PC-9 (cell line): ENCODE measurements around the gene RNASET2. TPM values are rescaled to one million over a fixed set of nuclear protein-coding genes. Genes with fewer than 3 reads are reported as not detected.

Source experiments
- BruUV-seq: library from RNA; stranded (reverse); fragments of 400-500 nt; replicated peaks from 2 replicates; lab custom pipeline; 2021; lab: Mats Ljungman, UMichigan
- CTCF ChIA-PET: fragments of 300-600 bp; sonication (Branson Sonifier 250); formaldehyde crosslinking; loops from one replicate; lab custom pipeline; 2022; ENCODE audit warnings: antibody characterized with exemption; lab: Charles Lee
- POLR2A ChIA-PET: fragments of 300-600 bp; sonication (Branson Sonifier 250); formaldehyde crosslinking; loops from one replicate; lab custom pipeline; 2022; ENCODE audit warnings: antibody characterized with exemption; ENCODE audit not compliant: unreplicated experiment; lab: Charles Lee
- DNase-seq, 2 experiments: peaks; one replicate each; pipeline versions ENCODE4 v3.0.0 to v3.0.0-alpha.2; 2015 to 2022; ENCODE audit warnings: mixed read lengths in 1 of 2
- H2AFZ ChIP-seq: fragments of 200-600 bp; sonication (generic); 2 replicates; pipeline ENCODE4 v1.8.1; 2017; ENCODE audit warnings: antibody characterized with exemption
- H3F3A ChIP-seq: fragments of 200-600 bp; sonication (generic); 2 replicates; pipeline ENCODE4 v1.8.1; 2017; ENCODE audit warnings: antibody characterized with exemption, mild to moderate bottlenecking, low read depth; ENCODE audit not compliant: insufficient read depth
- H3K27ac ChIP-seq: fragments of 200-600 bp; sonication (generic); 2 replicates; pipeline ENCODE4 v1.6.1; 2016; ENCODE audit warnings: mixed run types
- H3K27me3 ChIP-seq: fragments of 200-600 bp; sonication (generic); 2 replicates; pipeline ENCODE4 v1.6.1; 2016; ENCODE audit warnings: low read depth, mixed run types; ENCODE audit not compliant: insufficient read depth
- H3K36me3 ChIP-seq: fragments of 200-600 bp; sonication (generic); 2 replicates; pipeline ENCODE4 v1.6.1; 2016; ENCODE audit warnings: low read depth, mixed run types
- H3K4me1 ChIP-seq: fragments of 200-600 bp; sonication (generic); replicated peaks from 2 replicates; pipeline ENCODE4 v1.6.1; 2016; ENCODE audit warnings: mixed run types; ENCODE audit not compliant: insufficient read depth
- H3K4me2 ChIP-seq: fragments of 200-600 bp; sonication (generic); 2 replicates; pipeline ENCODE4 v1.6.1; 2017; ENCODE audit warnings: mixed run types
- H3K4me3 ChIP-seq: fragments of 200-600 bp; sonication (generic); 2 replicates; pipeline ENCODE4 v1.6.1; 2016; ENCODE audit warnings: mixed run types
- H3K79me2 ChIP-seq: fragments of 200-600 bp; sonication (generic); 2 replicates; pipeline ENCODE4 v1.6.1; 2017; ENCODE audit warnings: low read depth, mixed run types
- H3K9me2 ChIP-seq: fragments of 200-600 bp; sonication (generic); 2 replicates; pipeline ENCODE4 v1.8.1; 2017; ENCODE audit warnings: mild to moderate bottlenecking; ENCODE audit not compliant: insufficient read depth
- H3K9me3 ChIP-seq: fragments of 200-600 bp; sonication (generic); 2 replicates; pipeline ENCODE4 v1.8.1; 2016; ENCODE audit warnings: low read depth; ENCODE audit not compliant: insufficient read depth
- H4K20me1 ChIP-seq: fragments of 200-600 bp; sonication (generic); 2 replicates; pipeline ENCODE4 v1.8.1; 2017; ENCODE audit not compliant: insufficient read depth
- EZH2 ChIP-seq: fragments of 200-600 bp; sonication (generic); IDR thresholded peaks from 2 replicates; pipeline ENCODE4 v1.8.0; 2017; ENCODE audit warnings: antibody characterized with exemption, low read depth
- intact Hi-C: fragments of 100-400 bp; cut with micrococcal nuclease; formaldehyde crosslinking; loops from one replicate; pipeline ENCODE4 v1.10.0; 2022; ENCODE audit not compliant: unreplicated experiment
- total RNA-seq: library from RNA; stranded (reverse); gene quantifications from 2 replicates; pipeline ENCODE4 v1.2.3, GENCODE V29; 2021
- TF ChIP-seq, protein P1 (sequence below): fragments of 200-600 bp; sonication (generic); conservative IDR thresholded peaks from 2 replicates; pipeline ENCODE4 v1.6.1; 2017; ENCODE audit warnings: mixed run types, antibody characterized with exemption, mild to moderate bottlenecking, moderate library complexity

Gene RNASET2
- total RNA-seq, 1 experiment from 2014 or later, result 16.3 TPM

GRCh38 chr6:166931426-166931970, 24.9 kb downstream of the RNASET2 start:
- CTCF ChIA-PET, result no interaction called here

DNA sequence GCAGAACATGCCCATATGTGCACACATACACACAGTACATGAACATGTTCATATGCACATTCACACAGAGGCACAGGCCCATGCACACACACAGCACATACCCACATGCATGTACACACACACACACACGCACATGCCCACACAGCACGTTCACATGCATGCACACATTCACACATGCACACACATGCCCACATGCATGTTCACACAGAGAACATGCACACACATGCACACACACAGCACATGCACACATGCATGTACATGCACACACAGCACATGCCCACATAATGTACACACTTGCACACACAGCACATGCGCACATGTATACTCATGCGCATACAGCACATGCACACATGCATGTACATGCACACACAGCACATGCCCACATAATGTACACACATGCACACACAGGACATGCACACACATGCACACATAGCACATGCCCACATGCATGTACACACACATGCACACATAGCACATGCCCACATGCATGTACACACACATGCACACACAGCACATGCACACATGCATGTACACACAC, 25.9 kb downstream of the RNASET2 start:
- ChIA-PET CTCF (no interaction called here), POLR2A (no interaction called here)
- TF ChIP-seq EZH2, result no peak
- TF ChIP-seq, protein P1, sequence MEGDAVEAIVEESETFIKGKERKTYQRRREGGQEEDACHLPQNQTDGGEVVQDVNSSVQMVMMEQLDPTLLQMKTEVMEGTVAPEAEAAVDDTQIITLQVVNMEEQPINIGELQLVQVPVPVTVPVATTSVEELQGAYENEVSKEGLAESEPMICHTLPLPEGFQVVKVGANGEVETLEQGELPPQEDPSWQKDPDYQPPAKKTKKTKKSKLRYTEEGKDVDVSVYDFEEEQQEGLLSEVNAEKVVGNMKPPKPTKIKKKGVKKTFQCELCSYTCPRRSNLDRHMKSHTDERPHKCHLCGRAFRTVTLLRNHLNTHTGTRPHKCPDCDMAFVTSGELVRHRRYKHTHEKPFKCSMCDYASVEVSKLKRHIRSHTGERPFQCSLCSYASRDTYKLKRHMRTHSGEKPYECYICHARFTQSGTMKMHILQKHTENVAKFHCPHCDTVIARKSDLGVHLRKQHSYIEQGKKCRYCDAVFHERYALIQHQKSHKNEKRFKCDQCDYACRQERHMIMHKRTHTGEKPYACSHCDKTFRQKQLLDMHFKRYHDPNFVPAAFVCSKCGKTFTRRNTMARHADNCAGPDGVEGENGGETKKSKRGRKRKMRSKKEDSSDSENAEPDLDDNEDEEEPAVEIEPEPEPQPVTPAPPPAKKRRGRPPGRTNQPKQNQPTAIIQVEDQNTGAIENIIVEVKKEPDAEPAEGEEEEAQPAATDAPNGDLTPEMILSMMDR, result no peak
- Histone ChIP-seq H3K36me3 (no peaks in the 10 kb centered on the region), H3K79me2 (no peaks in the 10 kb centered on the region), H3K9me3 (no peaks in the 10 kb centered on the region), H3K9me2 (no peaks in the 10 kb centered on the region), H3K27ac (no peak overlapping the region), H3K4me3 (no peak overlapping the region), H2AFZ (no peak overlapping the region), H3K4me2 (no peak overlapping the region), H4K20me1 (no peaks in the 10 kb centered on the region), H3K27me3 (no peaks in the 10 kb centered on the region), H3F3A (peaks cover 6% of the 10 kb centered on the region; the same call in 1 of the 2 replicates), H3K4me1 (no peaks in the 10 kb centered on the region)
- intact Hi-C loops, result no loop called here
- BruUV-seq, result no TSS peak
- DNase-seq, result no peak

More at GRCh38 chr6:166931426-166931970, 24.9 kb downstream of the RNASET2 start:
- no peak overlapping the region for H2AFZ ChIP-seq
- no peaks in the 10 kb centered on the region for H3K27me3 ChIP-seq
- DNase-seq, result no peak
- H3K4me1 ChIP-seq, result no peaks in the 10 kb centered on the region
- H3K9me3 ChIP-seq, result no peaks in the 10 kb centered on the region
- H3K27ac ChIP-seq, result no peak overlapping the region
- intact Hi-C loops, result no loop called here
- no peak overlapping the region for H3K4me2 ChIP-seq
- no peaks in the 10 kb centered on the region for H4K20me1 ChIP-seq
- no TSS peak for BruUV-seq
- H3K36me3 ChIP-seq, result no peaks in the 10 kb centered on the region
- TF ChIP-seq, protein P1, result no peak
- no peak for TF ChIP-seq EZH2
- peaks cover 6% of the 10 kb centered on the region; the same call in 1 of the 2 replicates for H3F3A ChIP-seq
- no peak overlapping the region for H3K4me3 ChIP-seq
- POLR2A ChIA-PET, result no interaction called here
- H3K79me2 ChIP-seq, result no peaks in the 10 kb centered on the region
- no peaks in the 10 kb centered on the region for H3K9me2 ChIP-seq

DNA sequence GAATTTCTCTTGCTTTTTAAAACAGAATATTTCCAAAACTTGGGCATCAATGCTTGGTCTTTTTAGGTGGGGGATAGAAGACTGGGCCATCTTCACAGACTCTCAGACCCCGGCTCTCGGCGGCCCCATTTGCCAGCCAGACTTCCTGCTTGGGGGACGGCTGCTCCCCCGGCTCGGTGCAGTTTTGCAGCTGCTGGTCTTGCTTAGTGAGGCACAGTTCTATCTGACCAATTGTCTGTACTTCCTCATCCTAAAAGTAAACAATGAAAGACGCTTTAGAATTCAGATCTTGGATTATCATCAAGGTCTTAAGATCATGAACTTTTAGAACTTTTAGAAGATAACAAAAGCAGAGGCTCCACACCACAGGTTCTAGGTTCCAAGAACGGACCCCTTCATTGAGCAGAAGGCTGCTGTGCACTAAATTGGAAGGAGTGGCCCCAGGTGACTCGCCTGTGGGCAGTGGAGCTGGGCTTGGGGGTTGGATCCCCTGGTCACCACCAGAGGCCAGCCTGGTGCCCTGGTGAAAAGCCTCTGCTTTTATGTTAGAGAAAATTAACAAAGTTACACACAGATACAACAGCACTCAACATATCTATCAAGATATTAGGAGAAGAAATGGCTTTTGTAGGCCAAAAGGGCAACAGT, 26.7 kb downstream of the RNASET2 start:
- Histone ChIP-seq H3K27ac (no peak overlapping the region), H3K4me1 (no peaks in the 10 kb centered on the region), H3K79me2 (no peaks in the 10 kb centered on the region), H3F3A (peaks cover 6% of the 10 kb centered on the region; the same call in 1 of the 2 replicates), H2AFZ (no peak overlapping the region), H3K27me3 (no peaks in the 10 kb centered on the region), H3K9me2 (no peaks in the 10 kb centered on the region), H4K20me1 (no peaks in the 10 kb centered on the region), H3K36me3 (no peaks in the 10 kb centered on the region), H3K9me3 (no peaks in the 10 kb centered on the region), H3K4me2 (no peak overlapping the region), H3K4me3 (no peak overlapping the region)
- no peak for DNase-seq
- no TSS peak for BruUV-seq
- ChIA-PET POLR2A (no interaction called here), CTCF (no interaction called here)
- TF ChIP-seq, protein P1, result peak; percentile 32; the same call in 1 of the 2 replicates
- TF ChIP-seq EZH2, result no peak
- intact Hi-C loops, result no loop called here
